Kidney glomerular epithelial cell (primary cell): ENCODE results near the gene TRIM37.
A peak's percentile ranks its signal among the peaks of the same experiment; 100 is the strongest.
"Not testable (repeated sequence)": the region's sequence is repeated elsewhere in the genome, so short reads cannot be mapped to it uniquely, and the experiment has no call there.

ENCODE experiments used
- DNase-seq: peaks from one replicate; lab custom pipeline; 2025; lab: John Stamatoyannopoulos, UW

The TRIM37 gene, protein sequence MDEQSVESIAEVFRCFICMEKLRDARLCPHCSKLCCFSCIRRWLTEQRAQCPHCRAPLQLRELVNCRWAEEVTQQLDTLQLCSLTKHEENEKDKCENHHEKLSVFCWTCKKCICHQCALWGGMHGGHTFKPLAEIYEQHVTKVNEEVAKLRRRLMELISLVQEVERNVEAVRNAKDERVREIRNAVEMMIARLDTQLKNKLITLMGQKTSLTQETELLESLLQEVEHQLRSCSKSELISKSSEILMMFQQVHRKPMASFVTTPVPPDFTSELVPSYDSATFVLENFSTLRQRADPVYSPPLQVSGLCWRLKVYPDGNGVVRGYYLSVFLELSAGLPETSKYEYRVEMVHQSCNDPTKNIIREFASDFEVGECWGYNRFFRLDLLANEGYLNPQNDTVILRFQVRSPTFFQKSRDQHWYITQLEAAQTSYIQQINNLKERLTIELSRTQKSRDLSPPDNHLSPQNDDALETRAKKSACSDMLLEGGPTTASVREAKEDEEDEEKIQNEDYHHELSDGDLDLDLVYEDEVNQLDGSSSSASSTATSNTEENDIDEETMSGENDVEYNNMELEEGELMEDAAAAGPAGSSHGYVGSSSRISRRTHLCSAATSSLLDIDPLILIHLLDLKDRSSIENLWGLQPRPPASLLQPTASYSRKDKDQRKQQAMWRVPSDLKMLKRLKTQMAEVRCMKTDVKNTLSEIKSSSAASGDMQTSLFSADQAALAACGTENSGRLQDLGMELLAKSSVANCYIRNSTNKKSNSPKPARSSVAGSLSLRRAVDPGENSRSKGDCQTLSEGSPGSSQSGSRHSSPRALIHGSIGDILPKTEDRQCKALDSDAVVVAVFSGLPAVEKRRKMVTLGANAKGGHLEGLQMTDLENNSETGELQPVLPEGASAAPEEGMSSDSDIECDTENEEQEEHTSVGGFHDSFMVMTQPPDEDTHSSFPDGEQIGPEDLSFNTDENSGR

DNA sequence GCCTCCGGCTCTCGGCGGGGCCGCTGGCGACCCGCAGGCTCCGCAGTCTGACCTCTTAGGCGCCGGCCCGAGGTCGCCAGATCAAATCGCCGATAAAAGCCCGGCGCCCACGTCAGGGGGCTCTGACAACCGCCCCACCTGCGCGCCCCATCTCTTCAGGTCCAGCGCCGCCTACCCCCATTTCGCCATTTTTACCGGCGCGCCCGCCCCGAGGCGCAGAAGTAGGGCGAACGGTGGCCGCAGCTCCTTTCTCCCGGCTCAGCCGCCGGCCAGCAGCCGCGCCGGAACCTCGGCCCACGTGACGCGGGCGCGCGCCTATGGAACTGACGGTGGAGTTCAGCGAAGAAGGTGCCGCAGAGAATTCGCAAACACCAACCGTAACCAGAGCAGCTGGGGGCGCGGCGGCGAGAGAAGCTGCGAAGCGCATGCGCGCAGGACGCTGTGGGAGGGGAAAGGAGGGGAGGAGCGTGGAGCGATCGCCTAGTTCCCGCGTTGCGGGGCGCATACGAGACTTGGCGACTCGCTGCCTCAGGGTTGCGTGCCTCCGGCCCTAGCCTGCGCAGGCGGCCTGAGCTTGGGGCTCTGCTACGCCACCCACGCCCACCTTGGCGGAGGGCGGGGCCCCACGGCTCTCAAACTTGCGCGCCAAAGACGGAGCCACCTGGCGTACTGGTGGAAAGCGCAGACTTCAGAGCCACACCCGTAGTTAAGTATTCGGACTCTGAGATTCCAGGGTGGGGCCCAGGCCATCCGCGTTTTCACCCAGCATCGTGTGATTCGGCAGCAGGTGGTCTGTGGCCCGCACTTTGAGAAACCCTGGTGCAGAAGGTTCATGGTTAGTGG, at the start of gene TRIM37:
Gene TRIM37 (minus strand): TSS at position 418 of the 843 bp plus-strand sequence. CDS start 419 bp downstream, outside the sequence.
- peak; percentile 97 for DNase-seq

DNA sequence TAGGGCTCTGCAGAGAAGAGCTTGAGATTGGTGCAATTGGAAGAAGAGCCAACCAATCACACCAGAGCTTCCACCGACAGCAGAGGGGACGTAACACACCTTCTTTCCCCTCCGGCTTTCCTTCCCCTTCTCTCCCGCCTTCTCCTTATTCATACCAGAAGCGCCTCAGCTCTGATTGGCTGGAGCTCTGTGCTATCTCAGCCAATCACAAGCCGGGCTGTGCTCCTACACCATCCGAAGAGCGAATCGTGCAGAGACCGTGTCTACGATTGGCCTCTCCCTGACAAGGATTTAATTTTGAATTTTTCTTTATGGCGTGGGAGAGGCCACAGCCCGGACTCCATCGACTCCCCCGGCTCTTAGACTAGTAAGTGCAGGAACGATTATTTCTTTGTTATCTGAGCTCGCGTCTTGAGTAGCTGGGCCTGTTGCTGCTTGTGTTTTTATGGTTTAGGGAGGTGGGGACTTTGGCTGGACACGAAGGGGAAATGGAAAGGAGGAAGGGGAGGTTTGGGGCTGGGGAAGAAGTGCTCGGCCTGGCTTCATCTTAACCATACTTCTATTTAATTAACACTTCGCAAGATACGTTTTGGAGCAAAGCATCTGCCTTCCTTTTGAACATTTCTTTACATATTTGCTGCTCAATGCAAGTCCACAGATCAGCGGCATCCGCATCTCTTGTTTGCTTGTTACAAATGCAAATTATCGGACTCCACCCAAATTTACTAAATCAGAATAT, 48.9 kb upstream of the TRIM37 start, which contains the start of gene PRR11:
Gene PRR11 (plus strand): TSS at position 308 of the 739 bp plus-strand sequence. CDS start 14,007 bp downstream, outside the sequence.
- DNase-seq, result peak; percentile 100

DNA sequence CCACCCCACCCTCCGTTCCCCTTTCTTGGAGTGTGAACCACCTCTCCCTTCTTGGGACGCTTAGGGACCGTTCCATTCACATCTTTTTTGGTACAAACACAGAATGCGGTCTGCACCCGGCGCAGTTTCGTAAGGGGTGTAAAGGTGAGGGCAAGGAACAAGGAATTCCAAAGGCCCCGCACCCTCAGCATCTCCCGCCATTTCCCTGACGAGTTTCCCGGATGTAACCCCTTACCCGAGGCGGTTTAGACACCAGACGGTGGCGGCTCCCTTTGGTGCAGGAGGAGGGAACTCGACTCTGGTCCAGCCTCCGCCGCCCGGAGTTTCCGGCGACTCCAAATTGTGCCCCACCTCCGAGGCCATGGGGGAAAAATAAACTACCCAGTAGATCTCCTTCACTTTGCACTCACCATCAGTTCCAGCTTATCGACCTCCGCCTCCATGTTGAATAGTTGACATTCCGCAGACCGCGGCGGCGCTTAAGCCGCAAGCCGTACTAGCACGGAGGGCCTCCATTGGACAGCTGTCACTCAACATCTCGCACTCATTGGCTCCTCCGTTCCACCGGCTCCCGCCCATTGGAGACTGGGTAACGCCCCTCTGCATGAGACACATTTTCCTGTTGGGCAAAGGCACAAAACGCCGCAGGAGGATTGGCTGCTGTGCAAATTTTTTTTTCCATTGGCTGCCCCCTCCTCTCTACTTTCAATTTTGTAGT, 48.2 kb upstream of the TRIM37 start, which contains the start of gene SKA2:
Gene SKA2 (minus strand): TSS at position 466 of the 718 bp plus-strand sequence. CDS start 23 bp downstream, at position 443.
- DNase-seq, result peak; percentile 100

DNA sequence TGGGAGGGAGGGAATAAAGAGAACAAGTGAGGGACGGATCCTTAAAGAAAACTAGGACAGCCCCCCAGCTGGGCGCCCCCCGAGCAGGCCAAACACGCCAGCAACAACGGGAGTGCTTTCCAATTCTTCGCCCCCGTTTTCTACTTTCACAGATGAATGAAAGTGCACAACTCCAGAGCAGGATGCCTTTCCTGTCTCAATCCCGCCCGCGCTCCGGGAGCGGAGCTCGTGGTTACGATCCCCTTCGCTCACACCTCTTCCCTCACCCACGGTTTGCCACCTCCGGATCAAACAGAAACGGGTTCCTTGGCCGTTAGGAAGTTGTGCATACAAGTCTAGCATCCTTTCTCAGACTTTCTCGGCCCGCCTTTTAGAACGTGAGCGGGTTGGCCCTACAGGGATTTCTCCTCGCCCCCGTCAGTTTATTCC, 47.6 kb upstream of the TRIM37 start:
- DNase-seq, result peak; percentile 64

DNA sequence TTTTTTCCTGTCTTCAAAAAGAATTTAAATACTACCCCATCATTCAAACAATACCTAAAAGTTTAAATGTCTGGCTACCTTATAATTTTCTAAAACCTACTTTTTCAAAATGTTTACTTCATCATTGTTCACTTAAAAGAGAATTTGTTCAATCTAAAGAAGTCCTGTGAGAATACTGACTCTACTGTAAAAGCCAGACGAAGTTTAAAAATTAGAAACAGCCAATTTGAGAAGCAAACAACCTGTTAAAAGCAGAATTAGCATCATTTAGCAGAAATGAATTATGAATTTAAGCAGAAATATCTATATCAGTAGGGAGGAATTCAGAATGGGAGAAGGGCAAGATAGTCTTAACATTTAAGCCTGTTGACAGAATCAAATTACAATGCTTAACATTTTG, 46.2 kb upstream of the TRIM37 start:
- DNase-seq, result no peak

DNA sequence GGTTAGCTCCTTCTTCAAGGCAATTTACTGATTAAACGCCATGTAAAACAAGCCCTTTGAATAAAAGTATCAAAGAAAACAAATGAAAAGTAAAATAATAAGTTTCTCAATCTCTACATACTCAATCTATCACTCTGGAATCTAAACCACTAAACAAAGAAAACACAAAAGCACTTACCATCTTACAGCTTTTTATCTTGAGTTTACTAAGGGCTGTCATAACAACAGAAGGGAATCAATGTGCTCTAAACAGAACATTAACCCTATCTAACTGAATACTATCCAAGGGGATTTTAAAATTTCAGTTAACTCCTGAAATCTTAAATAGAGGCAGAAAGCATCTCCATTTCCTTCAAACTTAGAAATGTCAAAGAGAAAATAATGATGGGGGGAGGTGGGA, 44.9 kb upstream of the TRIM37 start:
- no peak for DNase-seq

DNA sequence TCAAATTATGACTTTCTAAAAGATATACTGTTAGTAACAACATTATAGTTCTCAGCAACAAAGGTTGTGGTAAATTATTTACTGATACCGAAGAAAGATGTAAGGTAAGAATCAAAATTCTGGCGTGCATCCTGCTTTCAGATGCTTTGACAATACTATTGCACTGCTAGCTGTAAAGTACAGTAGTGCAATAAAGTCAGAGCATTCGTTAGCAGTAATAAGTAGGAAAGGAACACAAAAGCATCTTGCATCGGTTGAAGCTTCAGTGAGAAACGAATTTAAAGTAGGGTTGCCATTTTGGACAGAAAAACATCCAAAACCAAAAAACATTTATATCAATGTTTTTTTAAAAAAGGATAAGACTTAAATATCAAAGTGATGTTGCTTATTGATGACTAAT, 44.3 kb upstream of the TRIM37 start:
- no peak for DNase-seq

DNA sequence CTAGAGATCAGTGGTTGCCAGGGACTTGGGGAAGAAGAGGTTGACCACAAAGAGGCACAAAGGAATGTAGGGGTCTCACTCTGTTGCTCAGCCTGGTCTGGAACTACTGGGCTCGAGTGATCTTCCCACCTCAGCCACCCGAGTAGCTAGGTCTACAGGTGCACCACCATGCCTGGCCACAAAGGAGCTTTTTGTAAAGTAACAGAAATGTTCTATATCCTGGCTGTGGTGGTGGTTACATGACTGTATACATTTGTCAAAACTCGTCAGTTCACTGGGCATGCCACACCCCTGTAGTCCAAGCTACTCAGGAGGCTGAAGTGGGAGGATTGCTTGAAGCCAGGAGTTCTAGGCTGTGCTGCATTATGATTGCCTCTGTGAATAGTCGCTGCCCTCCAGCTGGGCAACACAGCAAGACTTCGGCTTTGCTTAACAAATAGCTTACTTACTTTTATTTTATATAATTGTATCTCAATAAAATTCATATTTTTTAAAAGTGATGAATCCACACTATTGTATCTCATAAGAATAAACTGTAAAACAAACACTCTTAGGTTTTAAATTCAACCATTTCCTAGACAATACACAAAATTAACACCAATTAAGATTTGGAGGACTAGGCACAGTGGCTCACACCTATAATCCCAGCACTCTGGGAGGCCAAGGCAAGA, 43.3 kb upstream of the TRIM37 start:
- DNase-seq, result no peak

DNA sequence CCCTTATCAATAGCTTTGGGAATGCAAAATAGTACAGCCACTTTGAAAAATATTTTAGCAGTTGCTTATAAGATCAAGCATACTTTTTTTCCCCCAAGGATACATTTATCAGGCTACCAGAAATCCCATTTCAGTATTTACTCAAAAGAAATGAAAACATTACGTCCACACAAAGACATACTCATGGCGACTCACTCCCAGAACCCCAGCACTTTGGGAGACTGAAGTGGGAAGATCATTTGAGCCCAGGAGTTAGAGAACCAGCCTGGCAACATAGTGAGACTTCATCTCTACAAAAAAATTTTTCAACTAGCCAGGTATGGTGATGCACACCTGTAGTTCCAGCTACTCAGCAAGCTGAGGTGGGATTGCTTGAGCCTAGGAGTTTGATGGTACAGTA, 42.4 kb upstream of the TRIM37 start:
- peak; percentile 21 for DNase-seq

DNA sequence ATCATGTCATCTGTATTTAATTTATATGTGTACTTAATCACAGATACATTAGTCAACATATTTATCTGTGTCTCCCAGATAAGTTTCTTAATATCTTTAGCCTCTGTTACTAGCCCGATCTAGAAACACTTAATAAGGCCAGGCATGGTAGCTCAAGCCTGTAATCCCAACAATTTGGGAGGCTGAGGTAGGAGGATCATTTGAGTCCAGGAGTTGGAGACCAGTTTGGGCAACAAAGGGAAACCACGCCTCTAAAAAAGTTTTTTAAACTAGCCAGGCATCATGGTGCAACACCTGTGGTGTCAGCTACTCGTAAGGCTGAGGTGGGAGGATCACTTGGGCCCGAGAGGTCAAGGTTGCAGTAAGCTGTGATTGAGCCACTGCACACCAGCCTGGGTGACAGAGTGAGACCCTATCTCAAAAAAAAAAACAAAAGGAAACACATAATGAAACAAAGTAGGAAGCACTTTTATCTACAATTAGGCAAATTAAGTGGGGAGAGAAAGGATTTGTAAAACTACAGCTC, 39.0 kb upstream of the TRIM37 start:
- no peak for DNase-seq

DNA sequence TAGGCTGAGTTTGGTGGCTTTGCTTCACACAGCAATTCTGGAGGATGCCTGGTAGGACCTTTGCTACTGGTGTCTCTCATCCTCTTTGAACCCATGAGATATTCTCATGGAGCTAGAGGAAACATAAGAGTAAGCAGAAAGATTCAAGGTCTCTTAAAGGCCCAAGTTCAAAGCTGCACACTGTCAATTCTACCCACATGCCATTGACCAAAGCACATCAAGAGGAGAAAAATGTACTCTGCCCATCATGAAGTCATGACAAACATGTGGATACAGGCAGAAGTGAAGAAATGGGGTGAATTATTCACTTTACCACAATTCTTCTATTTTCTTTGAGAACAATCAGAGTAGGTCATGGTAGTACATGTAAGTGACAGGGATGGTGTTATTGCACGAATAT, 35.2 kb upstream of the TRIM37 start:
- DNase-seq, result no peak

DNA sequence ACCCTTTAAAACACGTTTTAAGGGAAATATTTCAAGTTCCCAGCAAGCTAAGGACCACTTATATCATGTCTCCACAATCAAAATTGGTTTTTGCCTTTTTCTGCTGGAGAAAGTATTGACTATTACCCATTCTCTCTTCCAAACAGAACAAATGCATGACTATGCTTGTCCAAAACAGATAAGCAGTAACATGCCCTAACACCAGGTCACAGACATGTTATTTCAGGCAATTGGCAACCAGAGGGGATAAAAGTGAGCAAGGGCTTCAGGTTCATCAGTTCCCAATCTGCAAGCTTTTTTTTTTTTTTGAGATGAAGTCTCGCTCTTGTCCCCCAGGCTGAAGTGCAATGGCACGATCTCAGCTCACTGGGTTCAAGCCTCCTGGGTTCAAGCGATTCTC, 33.3 kb upstream of the TRIM37 start:
- no peak for DNase-seq

DNA sequence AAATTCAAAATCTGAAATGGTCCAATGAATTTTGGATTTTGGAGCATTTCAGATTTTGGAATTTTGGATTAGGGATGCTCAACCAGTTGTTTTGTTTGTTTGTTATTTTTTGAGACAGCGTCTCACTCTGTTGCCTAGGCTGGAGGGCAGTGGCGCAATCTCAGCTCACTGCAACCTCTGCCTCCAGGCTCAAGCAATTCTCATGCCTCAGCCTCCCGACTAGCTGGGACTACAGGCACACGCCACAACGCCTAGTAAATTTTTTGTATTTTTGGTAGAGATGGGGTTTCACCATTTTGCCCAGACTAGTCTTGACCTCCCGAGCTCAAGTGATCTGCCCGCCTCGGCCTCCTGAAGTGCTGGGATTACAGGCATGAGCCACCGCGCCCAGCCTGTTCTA, 31.7 kb upstream of the TRIM37 start:
- DNase-seq, result not testable (repeated sequence)

DNA sequence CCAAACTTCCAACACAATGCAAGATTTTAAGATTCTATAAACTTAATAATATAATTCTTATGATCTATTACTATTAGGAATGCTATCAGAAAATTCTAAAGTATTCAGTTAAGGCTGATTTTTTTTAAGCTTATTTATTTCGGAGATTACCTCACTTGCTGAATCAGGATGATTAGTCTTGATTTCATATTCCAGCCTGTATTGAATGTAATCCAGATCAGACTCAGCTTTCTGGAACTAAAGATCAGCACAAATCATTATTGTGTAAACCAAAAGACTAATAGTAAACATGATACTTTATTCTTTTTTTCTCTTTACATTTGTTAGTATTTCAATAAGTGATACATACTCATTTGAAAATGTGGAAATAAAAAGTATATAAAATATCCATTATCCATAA, 24.5 kb upstream of the TRIM37 start:
- no peak for DNase-seq

DNA sequence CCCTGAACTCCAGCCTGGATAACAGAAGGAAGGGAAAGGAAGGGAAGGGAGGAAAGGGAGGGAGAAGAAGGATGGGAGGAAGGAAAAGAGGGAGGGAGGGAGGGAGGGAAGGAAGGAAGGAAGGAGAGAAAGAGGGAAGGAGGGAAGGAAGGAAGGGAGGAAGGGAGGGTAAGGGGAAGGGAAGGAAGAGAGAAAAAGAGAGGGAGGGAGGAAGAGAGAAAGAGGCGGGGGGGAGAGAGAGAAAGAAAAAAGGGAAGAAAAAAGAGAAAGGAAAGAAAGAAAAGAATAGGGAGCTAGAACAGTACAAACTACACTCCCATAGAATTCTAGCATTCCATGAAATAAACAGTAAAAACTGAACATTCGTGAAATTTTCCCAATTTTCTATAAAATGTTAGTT, 23.1 kb upstream of the TRIM37 start:
- no peak for DNase-seq

DNA sequence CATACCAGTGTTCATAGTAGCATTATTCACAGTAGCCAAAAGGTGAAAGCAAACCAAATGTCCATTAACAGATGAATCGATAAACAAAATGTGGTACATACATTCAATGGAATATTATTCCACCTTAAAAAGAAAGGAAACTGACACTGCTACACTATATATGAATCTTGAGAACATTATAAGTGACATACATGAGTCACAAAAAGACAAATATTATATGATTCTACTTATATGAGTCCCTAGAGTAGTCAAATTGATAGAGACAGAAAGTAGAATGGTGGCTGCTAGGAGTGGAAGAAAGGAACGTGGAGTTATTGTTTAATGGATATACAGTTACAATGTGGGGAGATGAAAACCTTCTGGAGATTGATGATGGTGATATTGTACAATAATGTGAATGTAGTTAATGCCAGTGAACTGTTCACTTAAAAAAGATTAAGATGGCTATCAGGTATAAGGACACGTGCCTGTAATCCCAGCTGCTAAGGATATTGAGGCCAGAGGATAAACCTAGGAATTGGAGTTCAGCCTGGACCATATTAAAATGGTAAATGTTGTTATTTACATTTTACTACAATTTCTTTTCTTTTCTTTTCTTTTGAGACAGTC, 20.2 kb upstream of the TRIM37 start:
- no peak for DNase-seq

DNA sequence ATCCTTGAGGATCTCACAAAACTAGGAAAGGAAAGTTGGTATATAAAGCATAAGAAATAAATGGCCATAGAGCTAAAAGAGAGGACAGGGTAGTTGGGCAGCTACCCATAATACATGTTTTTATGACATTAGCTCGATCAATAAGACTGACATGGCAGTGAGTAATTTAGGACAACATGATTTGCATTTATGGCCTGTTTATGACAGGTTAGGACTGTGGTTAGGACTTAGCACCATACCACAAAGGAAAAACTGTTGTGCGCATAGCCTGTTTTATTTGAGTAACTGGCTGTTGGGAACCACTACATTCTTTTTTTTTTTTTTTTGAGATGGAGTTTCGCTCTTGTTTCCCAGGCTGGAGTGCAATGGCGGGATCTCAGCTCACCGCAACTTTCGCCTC, 18.0 kb upstream of the TRIM37 start:
- no peak for DNase-seq

DNA sequence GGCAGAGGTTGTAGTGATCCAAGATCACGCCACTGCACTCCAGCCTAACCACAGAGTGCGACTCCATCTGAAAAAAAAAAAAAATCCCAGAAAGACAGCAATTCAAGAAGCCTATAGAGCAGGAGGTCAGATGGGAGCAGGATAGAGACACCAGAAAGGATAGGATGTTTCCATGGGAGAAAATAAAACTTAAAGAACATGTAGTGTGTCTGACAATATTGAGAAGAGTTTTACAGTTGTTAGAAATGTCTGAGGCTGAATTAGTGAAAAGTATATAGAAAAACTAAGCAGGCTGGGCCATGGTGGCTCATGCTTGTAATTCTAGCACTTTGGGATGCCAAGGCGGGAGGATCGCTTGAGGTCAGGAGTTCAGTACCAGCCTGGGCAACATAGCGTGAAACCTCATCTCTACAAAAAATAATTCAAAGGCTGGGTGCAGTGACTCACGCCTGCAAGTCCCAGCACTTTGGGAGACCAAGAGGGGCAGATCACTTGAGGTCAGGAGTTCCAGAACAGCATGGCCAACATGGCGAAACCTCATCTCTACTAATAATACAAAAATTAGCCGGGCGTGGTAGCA, 15.3 kb upstream of the TRIM37 start:
- DNase-seq, result peak; percentile 94

DNA sequence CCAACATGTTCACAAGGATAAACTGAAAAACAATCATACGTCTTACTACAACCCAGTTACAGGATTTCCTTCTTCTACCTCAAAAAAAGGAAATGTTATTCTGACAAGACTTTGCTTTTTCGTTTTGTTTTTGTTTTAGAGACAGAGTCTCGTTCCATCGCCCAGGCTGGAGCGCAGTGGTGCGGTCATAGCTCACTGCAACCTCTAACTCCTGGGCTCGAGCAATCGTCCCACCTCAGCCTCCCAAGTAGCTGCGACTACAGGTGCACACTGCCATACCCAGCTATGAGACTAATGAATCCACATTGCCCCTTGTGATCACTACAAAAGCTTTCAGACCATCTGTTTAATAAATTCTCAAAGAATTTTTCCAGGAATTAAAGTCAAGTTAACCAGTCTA, 8.8 kb upstream of the TRIM37 start:
- DNase-seq, result no peak
